Type B pancreatic cell (in vitro differentiated cells): ENCODE measurements around the gene ZNF184. TPM values are rescaled to one million over a fixed set of nuclear protein-coding genes. Genes with fewer than 3 reads are reported as not detected.

ENCODE experiments used
- DNase-seq: peaks from one replicate; pipeline ENCODE4 v3.0.0; 2021; ENCODE audit warnings: mixed read lengths; ENCODE audit not compliant: unreplicated experiment; ENCODE audit errors: extremely low spot score
- H3K27ac Mint-ChIP-seq: 2 replicates; pipeline ENCODE4 v1.8.0; 2021; ENCODE audit warnings: mild to moderate bottlenecking, mixed read lengths
- H3K27me3 Mint-ChIP-seq: 2 replicates; pipeline ENCODE4 v1.8.0; 2021; ENCODE audit warnings: mixed read lengths
- H3K36me3 Mint-ChIP-seq: 2 replicates; pipeline ENCODE4 v1.8.0; 2021; ENCODE audit warnings: mixed read lengths
- H3K4me1 Mint-ChIP-seq: one replicate; pipeline ENCODE4 v1.8.0; 2021; ENCODE audit warnings: mixed read lengths; ENCODE audit not compliant: unreplicated experiment
- H3K4me3 Mint-ChIP-seq: 2 replicates; pipeline ENCODE4 v1.8.0; 2021; ENCODE audit warnings: mild to moderate bottlenecking, mixed read lengths
- H3K9me3 Mint-ChIP-seq: 2 replicates; pipeline ENCODE4 v1.8.0; 2021; ENCODE audit warnings: mixed read lengths
- CTCF ChIP-seq: fragments of 200-600 bp; sonication (generic); conservative IDR thresholded peaks from 2 replicates; pipeline ENCODE4 v1.5.0; 2021; ENCODE audit warnings: antibody characterized with exemption, mild to moderate bottlenecking
- total RNA-seq: library from RNA; stranded (reverse); gene quantifications from 2 replicates; pipeline ENCODE4 v1.2.1, GENCODE V29; 2021; ENCODE audit warnings: low replicate concordance

Gene ZNF184
- total RNA-seq, 1 donor from 2014 or later: 14.5 TPM

GRCh38 chr6:27448456-27448855 lies 24.4 kb downstream of the ZNF184 start:
- Mint-ChIP-seq H3K4me3 (no peak overlapping the region), H3K4me1 (no peaks in the 10 kb centered on the region), H3K36me3 (peaks cover 49% of the 10 kb centered on the region), H3K27me3 (no peaks in the 10 kb centered on the region), H3K27ac (no peak overlapping the region), H3K9me3 (peaks cover 32% of the 10 kb centered on the region)
- TF ChIP-seq CTCF: no peak
- no peak for DNase-seq

- H3K9me3 Mint-ChIP-seq: peaks cover 6% of the 10 kb centered on the region
Observed at GRCh38 chr6:27442932-27443331, 30.0 kb downstream of the ZNF184 start.

GRCh38 chr6:27441001-27441400 lies 31.9 kb downstream of the ZNF184 start:
- Mint-ChIP-seq H3K36me3 (no peaks in the 10 kb centered on the region), H3K27me3 (no peaks in the 10 kb centered on the region), H3K9me3 (peaks cover 6% of the 10 kb centered on the region), H3K4me3 (no peak overlapping the region), H3K4me1 (no peaks in the 10 kb centered on the region), H3K27ac (no peak overlapping the region)
- no peak for DNase-seq
- TF ChIP-seq CTCF: no peak

More at GRCh38 chr6:27442932-27443331, 30.0 kb downstream of the ZNF184 start:
- H3K4me1 Mint-ChIP-seq: no peaks in the 10 kb centered on the region
- no peaks in the 10 kb centered on the region for H3K27me3 Mint-ChIP-seq
- H3K27ac Mint-ChIP-seq: no peak overlapping the region
- DNase-seq: no peak
- H3K4me3 Mint-ChIP-seq: no peak overlapping the region
- no peak for TF ChIP-seq CTCF
- no peaks in the 10 kb centered on the region for H3K36me3 Mint-ChIP-seq

- DNase-seq: no peak
- H3K27me3 Mint-ChIP-seq: peaks cover 4% of the 10 kb centered on the region
- no peak for TF ChIP-seq CTCF
- H3K4me1 Mint-ChIP-seq: no peaks in the 10 kb centered on the region
- peaks cover 6% of the 10 kb centered on the region for H3K9me3 Mint-ChIP-seq
- no peaks in the 10 kb centered on the region for H3K36me3 Mint-ChIP-seq
- H3K27ac Mint-ChIP-seq: no peak overlapping the region
- no peak overlapping the region for H3K4me3 Mint-ChIP-seq
Observed at GRCh38 chr6:27439371-27439770, 33.5 kb downstream of the ZNF184 start.

- no peak for TF ChIP-seq CTCF
- DNase-seq: no peak
- H3K4me3 Mint-ChIP-seq: no peak overlapping the region
- H3K27ac Mint-ChIP-seq: no peak overlapping the region
- H3K27me3 Mint-ChIP-seq: peaks cover 4% of the 10 kb centered on the region
- H3K9me3 Mint-ChIP-seq: peaks cover 9% of the 10 kb centered on the region
- no peaks in the 10 kb centered on the region for H3K36me3 Mint-ChIP-seq
- H3K4me1 Mint-ChIP-seq: no peaks in the 10 kb centered on the region
Observed at GRCh38 chr6:27433714-27434113, 39.2 kb downstream of the ZNF184 start.

GRCh38 chr6:27428966-27429365 lies 43.9 kb downstream of the ZNF184 start:
- Mint-ChIP-seq H3K36me3 (no peaks in the 10 kb centered on the region), H3K9me3 (peaks cover 8% of the 10 kb centered on the region), H3K27ac (no peak overlapping the region), H3K4me3 (no peak overlapping the region), H3K27me3 (no peaks in the 10 kb centered on the region), H3K4me1 (no peaks in the 10 kb centered on the region)
- no peak for TF ChIP-seq CTCF
- DNase-seq: no peak
